Left ventricle myocardium inferior (tissue), 1 donor: ENCODE measurements around the gene PUM1. TPM values are rescaled to one million over a fixed set of nuclear protein-coding genes. Genes with fewer than 3 reads are reported as not detected.

Experiments used
- DNase-seq: peaks from one replicate; pipeline ENCODE4 v3.0.0-alpha.2; 2020
- H3K27ac ChIP-seq: fragments of 200-600 bp; replicated peaks from 2 replicates; pipeline ENCODE4 v1.8.0; 2021
- H3K27me3 ChIP-seq: fragments of 200-600 bp; 2 replicates; pipeline ENCODE4 v1.8.0; 2021; ENCODE audit warnings: low read depth
- H3K36me3 ChIP-seq: fragments of 200-600 bp; 2 replicates; pipeline ENCODE4 v1.8.0; 2021
- H3K4me1 ChIP-seq: fragments of 200-600 bp; 2 replicates; pipeline ENCODE4 v1.8.0; 2021
- H3K4me3 ChIP-seq: fragments of 200-600 bp; 2 replicates; pipeline ENCODE4 v1.8.0; 2021; ENCODE audit warnings: mild to moderate bottlenecking, moderate library complexity
- H3K9me3 ChIP-seq: fragments of 200-600 bp; replicated peaks from 2 replicates; pipeline ENCODE4 v1.8.0; 2021
- intact Hi-C: fragments of 100-400 bp; cut with micrococcal nuclease; formaldehyde crosslinking; loops from one replicate; pipeline ENCODE4 v1.11.0; 2022
- total RNA-seq: library from RNA; stranded (reverse); fragmentation: NEBNext Ultra II Directional; extraction: Animal tissue kit (Norgen Biotek cat#: 25700); gene quantifications from one replicate; pipeline ENCODE4 v1.2.1, GENCODE V29; 2021
- TF ChIP-seq, protein P1 (sequence below): fragments of 200-600 bp; IDR thresholded peaks from 2 replicates; pipeline ENCODE4 v1.8.0; 2021; ENCODE audit warnings: antibody characterized with exemption, mild to moderate bottlenecking, borderline replicate concordance
- donor health status: DM: no; HTN: yes; CAD: no; lungs with severe emphysema.

Gene PUM1
- total RNA-seq, 1 donor from 2014 or later = 80.1 TPM

DNA sequence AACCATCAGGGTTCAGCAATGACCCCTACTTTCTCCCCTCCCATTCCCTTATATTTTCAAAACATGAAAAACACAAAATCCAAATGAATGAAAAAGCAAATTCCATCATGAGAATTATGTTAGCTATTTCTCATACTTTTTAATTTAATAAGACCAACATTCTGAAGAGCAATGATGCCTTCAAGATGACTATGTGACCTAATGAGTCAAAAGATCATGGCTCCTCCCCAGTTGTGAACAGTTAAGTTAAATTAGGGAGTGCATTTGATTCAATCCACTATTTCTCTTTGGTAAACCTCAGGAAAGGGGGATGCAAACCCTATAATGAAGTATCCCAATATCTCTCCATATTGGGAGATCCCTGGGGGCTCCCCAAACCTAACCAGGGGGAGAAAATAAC, 36.5 kb downstream of the PUM1 start:
- Histone ChIP-seq H3K36me3 (no peaks in the 10 kb centered on the region), H3K9me3 (no peaks in the 10 kb centered on the region), H3K27me3 (no peaks in the 10 kb centered on the region), H3K4me1 (peaks cover 93% of the 10 kb centered on the region), H3K27ac (peak overlapping the region; percentile 55), H3K4me3 (no peak overlapping the region)
- no peak for DNase-seq
- intact Hi-C loops = no loop called here
- TF ChIP-seq, protein P1, sequence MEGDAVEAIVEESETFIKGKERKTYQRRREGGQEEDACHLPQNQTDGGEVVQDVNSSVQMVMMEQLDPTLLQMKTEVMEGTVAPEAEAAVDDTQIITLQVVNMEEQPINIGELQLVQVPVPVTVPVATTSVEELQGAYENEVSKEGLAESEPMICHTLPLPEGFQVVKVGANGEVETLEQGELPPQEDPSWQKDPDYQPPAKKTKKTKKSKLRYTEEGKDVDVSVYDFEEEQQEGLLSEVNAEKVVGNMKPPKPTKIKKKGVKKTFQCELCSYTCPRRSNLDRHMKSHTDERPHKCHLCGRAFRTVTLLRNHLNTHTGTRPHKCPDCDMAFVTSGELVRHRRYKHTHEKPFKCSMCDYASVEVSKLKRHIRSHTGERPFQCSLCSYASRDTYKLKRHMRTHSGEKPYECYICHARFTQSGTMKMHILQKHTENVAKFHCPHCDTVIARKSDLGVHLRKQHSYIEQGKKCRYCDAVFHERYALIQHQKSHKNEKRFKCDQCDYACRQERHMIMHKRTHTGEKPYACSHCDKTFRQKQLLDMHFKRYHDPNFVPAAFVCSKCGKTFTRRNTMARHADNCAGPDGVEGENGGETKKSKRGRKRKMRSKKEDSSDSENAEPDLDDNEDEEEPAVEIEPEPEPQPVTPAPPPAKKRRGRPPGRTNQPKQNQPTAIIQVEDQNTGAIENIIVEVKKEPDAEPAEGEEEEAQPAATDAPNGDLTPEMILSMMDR = no peak

DNA sequence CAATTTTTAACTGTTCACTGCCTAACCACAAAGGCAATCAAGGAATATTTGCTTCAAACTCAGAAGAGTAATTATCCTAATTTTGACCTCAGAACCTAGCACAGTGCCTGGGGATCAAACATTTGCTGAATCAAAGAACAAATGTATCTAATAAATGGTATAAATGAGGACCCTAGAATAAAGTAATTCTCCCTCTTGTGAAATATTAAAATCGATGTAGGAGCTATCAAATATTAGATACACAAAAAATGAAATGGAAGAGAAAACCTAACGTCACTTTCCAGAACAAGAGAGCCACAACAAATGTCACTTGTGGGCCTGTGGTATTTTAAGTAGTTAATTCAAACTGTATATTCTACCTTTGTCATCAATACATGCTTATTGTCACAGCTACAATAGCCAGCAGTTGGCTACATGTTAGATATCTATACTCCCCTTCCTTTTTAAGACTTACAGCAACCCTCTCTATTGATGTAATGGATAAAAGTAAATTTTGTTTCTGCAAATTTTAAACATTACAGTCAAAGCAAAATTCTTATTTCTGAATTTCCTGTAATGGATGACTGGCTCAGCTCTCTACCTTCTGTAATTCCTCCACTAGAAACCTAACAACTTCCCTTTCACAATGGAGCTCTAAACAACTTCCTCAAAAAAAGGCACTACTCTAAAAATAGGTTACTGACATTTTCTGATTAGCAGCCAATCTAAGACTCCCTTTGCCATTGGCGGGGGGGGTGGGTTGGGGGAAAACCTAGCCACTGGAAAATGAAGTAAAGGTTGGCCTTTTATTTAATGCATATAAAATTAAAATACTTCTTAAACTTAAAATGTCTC, 37.6 kb downstream of the PUM1 start:
- H3K27me3 ChIP-seq = no peaks in the 10 kb centered on the region
- intact Hi-C loops = no loop called here
- no peak for DNase-seq
- no peaks in the 10 kb centered on the region for H3K36me3 ChIP-seq
- H3K4me1 ChIP-seq = peaks cover 94% of the 10 kb centered on the region
- no peaks in the 10 kb centered on the region for H3K9me3 ChIP-seq
- no peak overlapping the region for H3K4me3 ChIP-seq
- H3K27ac ChIP-seq = peak overlapping the region; percentile 55
- TF ChIP-seq, protein P1 = no peak

DNA sequence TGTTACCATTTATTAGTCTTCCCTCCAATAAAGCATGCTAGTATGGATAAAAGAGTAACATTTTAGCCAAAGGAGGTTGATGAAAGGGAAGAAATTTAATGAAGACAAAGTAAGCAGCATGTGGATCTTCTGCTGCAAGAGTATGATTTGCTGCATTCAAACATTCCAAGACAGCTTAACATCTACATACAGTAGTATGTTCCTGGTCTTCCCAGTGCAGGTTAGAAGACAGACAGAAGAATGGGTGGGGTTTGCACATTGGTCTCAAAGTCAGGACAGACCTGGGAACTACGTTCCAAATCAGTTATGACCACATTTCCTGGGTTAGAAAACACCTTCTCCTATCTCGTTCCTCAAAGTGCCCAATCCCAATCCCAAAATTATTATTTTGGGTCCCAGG, 43.3 kb downstream of the PUM1 start:
- DNase-seq = no peak
- H3K9me3 ChIP-seq = no peaks in the 10 kb centered on the region
- no peaks in the 10 kb centered on the region for H3K36me3 ChIP-seq
- no peak overlapping the region for H3K27ac ChIP-seq
- peaks cover 90% of the 10 kb centered on the region for H3K4me1 ChIP-seq
- TF ChIP-seq, protein P1 = no peak
- no peak overlapping the region for H3K4me3 ChIP-seq
- intact Hi-C loops = no loop called here
- no peaks in the 10 kb centered on the region for H3K27me3 ChIP-seq

DNA sequence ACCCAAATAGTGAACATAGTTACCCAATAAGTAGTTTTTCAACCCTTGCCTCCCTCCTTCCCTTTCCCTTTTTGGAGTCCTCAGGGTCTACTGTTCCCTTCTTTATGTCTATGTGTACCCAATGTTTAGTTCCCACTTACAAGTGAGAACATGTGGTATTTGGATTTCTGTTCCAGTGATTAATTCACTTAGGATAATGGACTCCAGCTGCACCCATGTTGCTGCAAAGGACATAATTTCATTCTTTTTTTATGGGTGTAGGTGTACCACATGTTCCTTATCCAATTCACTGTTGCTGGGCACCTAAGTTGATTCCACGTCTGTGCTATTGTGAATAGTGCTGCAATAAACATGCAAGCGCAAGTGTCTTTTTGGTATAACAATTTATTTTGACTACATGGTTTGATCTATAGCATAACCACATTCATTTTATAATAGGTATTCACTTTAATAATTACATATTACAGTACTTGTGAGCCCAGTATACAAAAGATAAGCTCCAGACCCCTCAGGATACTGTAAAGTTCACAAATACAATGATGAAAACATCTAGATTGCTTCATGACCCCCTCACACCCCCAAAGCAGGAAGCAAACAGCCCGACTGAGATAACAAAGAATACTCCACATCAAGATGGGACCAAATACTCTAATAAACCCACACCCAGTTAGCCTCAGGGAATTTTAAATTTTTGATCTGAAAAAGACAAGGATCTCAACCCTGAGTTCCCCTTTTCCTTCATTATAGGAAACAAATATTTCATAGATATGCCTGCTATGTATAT, 45.3 kb downstream of the PUM1 start:
- Histone ChIP-seq H3K36me3 (no peaks in the 10 kb centered on the region), H3K4me3 (no peak overlapping the region), H3K27me3 (no peaks in the 10 kb centered on the region), H3K27ac (no peak overlapping the region), H3K4me1 (peaks cover 90% of the 10 kb centered on the region), H3K9me3 (no peaks in the 10 kb centered on the region)
- no peak for DNase-seq
- intact Hi-C loops = no loop called here
- TF ChIP-seq, protein P1 = no peak

DNA sequence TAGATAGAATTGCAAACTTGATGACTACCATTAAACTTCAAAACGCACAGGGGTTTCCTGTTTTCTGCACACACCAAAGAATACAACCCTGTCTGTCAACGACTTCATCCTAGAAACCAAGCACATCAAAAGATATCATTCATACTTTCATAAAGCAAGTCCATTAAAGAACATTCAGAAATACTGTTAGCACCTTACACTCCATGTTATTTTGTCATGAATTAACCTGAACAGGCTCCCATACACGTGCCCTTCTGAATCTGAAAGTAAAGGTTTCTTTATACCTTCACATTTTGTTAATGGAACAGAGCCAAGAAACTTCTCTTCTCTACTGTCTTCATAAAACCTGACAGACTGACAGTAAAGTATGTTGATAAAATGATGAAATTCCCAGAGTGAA, 46.1 kb downstream of the PUM1 start:
- no peak overlapping the region for H3K4me3 ChIP-seq
- H3K36me3 ChIP-seq = no peaks in the 10 kb centered on the region
- intact Hi-C loops = no loop called here
- TF ChIP-seq, protein P1 = no peak
- peaks cover 89% of the 10 kb centered on the region for H3K4me1 ChIP-seq
- no peaks in the 10 kb centered on the region for H3K9me3 ChIP-seq
- H3K27ac ChIP-seq = no peak overlapping the region
- H3K27me3 ChIP-seq = no peaks in the 10 kb centered on the region
- no peak for DNase-seq
